Stimulated activated CD4-positive, alpha-beta T cell treated with anti-CD3 and anti-CD28 coated beads, Interleukin-12 subunit alpha, Interleukin-12 subunit beta, amount 100 ng/mL, for 4 hours (primary cell): ENCODE measurements around the gene ZFP57.

Source experiments
- DNase-seq: peaks from one replicate; pipeline ENCODE4 v3.0.0-alpha.2; 2020

ZFP57 gene

GRCh38 chr6:29652198-29652584, 28.8 kb downstream of the ZFP57 start:
- DNase-seq: no peak

GRCh38 chr6:29651413-29652197, 29.3 kb downstream of the ZFP57 start:
- no peak for DNase-seq

DNA sequence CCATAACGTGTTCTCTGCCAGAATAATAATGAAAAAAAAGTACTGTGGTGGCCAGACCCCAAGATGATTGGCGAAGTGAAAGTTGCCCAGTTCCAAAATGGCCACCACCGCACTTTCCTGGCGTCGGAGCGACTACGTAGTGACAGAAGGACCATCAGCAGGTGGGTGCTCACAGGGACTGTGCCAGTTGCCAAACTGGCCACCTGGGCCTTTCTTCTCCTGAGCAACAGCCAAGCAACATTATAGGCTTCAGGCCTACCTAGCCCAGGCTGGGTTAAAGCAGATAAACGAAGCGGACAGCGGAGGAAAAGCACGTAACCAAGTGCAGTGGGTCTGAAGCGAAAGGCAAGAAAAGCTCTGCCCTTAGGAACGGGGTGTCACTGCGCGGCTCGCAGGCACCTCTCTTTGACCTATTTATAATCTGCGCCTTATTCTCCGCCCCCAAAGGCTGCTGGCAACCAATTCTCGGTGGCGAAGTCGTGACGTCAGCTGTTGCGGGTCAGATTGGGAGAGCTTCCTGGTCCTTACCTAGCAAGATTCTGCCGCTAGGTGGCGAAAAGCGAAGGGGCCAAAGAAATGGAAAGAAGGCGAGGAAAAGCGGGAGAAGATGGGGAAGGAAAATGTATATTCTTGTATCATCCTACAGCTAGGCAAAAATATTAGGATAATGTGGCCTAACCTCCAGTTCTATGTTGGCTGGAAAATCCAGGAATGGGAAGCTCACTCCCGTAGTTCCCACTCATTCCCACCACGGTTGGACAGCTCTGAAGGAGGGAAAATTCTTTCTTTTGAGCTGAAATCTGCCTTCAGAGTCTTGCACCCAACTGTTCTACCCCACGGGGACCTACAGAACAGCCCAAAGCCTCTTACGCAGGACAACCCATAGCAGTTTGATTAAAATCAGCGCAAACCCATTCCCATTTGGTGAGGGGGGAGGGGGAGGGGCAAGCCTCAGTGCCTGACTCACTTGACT, 31.0 kb downstream of the ZFP57 start:
- DNase-seq: peak; percentile 97

DNA sequence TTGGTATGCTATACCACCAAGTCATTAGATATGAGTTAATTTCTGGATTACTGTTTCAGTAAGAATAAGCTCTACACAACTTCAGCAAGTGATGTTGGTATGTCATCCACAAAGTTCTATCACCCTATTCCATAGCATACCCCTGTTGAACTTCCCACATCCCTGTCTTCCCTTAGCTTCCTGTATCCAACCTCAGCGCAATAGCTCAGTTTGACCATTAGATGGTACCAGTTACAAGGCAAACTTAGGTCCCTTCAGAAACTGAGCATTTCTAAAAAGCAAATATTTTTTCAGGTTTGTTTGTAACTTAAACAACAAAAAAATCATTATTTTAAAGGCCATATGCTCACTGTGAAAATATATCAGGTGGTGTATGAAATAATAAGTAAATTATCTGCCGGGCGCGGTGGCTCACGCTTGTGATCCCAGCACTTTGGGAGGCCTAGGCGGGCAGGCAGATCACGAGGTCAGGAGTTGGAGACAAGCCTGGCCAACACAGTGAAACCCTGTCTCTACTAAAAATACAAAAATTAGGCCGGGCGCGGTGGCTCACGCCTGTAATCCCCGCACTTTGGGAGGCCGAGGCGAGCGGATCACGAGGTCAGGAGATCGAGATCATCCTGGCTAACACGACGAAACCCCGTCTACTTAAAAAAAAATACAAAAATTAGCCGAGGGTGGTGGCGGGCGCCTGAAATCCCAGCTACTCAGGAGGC, 32.9 kb downstream of the ZFP57 start:
- DNase-seq: no peak

DNA sequence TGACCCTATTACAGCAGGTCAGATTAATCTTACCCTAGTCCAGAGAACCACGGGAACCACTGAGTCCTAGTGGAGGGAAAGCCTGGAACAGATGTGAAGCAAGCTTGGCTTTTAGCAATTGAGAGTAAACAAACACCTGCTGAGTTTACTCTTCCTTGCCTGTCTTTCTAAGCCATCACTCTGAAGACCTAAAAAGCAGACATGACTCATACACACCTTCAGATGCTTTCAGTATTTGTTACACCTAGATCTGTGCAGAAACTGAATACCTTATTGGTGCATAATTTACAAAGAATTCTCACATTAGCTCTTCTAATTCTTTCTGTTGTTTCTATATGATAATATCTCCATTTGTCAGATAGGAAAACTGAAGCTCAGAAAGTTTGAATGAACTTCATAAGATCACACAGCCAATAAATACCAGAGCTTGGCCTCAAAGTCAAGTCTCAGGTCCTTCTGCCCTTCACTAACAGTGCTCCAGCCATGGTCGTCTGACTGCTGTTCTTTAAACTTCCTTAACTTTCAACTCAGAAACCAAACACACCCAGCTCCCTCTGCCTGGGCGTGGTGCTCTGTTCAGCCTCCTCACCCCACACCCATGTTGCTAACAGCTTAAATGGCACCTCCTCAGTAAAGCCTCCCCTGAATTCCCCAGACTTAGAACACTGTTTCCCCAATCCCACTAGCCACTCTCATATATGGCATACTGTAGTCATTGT, 39.4 kb downstream of the ZFP57 start:
- no peak for DNase-seq

- no peak for DNase-seq
Measured at GRCh38 chr6:29637247-29637646, 43.7 kb downstream of the ZFP57 start.

DNA sequence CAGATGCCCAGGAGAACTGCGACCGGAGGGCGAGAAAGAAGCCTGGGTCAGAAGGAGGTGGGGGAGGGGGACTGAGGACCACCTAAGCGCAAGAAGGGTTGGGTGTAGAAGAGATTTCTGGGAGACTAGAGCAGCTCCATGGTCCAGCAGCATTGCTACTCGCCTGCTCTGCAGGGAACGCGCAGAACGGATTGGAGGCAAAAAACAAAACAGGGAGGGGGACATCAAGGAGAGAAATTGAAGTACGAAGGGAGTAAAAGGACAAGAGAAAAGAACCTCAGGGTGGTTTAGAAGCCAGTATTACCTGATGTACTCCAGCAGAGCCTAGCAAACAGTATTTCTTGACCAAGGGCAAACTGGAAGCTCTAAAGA, 47.4 kb downstream of the ZFP57 start:
- DNase-seq: no peak

DNA sequence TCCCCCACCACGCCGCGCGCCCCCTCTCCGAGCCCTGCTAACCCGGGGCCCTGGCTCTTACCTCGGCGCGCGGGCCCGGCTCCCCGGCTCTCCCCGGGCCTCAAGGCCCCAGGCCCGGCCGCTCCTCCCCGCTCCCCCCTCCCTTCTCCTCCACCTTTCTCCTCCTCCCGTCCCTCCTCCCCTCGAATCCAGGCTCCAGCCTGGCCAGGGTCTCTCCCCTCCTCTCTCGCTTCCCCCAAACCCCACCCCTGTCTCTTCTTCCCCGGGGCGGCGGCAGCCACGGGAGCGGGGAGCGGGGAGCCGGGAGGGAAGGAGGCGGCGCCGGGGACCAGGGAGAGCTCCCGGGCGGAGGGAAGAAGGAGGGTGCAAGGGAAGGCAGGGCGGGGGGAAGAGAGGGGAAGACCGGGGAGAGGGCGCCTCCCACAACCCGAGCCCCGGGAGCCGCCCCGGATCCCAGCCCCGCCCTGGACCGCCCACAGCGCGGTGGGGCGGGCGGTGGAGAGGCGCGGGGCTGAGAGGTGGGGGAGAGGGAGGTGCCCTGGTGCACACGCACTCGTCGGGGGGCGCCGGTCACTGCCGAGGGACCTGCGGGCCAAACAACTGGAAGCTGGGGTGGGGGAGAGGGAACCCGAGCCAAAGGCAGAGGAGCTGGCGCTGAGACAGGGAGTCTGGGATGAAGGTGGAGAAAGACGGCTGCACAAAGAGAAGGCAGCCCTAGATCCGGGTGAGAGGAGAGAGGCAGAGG, 48.0 kb downstream of the ZFP57 start, which contains the start of gene GABBR1:
TSS of gene GABBR1 (minus strand) at position 395 of the 745 bp plus-strand sequence. CDS start 798 bp downstream, outside the sequence.
- peak; percentile 73 for DNase-seq

GRCh38 chr6:29631860-29632731, 48.9 kb downstream of the ZFP57 start:
- DNase-seq: peak; percentile 52

DNA sequence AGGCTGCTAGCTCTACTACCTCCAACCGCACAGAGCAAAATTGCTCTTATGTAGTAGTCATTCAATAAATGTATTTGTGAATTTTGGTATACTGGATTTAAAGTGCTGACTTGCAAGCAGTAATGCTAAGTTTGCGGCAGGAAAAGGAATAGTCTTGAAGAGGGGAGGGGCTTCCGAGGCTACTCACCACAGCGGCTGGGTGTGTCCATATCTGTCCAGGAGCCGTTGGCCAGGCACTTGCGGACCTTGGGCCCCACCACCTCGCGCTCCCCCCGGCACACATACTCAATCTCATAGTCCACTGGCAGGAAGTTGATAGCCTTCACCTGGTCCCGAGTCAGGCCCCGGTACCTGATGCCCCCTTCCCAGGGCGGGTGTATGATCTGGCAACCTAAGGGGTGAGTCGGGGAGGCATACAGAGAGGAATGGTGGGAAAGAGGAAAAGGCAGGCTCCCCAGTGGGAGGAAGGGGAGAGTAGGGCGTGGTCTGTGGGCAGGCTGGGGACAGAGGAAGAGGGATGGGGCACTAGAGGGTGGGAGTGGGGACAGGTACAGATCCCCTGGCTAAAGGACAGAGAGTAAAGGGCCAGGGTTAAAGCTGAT, 49.6 kb downstream of the ZFP57 start:
- no peak for DNase-seq

DNA sequence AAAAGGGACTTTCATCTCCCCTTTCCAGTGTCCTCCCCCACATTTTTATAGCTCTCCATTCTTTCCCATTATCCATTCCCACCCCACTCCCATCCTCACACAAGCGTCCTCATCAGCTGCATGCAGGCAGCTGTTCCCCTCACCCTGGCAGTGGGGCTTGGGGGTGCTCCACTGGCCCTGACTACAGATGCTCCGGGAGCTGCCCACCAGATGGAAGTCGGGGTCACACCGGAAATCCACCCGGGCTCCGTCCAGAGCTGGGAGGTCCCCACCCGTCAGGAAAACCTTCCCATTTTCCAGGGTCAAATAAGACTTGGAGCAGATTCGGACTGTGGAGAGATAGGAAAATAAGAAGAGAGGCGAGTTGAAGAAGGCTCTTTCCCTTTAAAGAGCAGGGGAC, 50.6 kb downstream of the ZFP57 start:
- no peak for DNase-seq

DNA sequence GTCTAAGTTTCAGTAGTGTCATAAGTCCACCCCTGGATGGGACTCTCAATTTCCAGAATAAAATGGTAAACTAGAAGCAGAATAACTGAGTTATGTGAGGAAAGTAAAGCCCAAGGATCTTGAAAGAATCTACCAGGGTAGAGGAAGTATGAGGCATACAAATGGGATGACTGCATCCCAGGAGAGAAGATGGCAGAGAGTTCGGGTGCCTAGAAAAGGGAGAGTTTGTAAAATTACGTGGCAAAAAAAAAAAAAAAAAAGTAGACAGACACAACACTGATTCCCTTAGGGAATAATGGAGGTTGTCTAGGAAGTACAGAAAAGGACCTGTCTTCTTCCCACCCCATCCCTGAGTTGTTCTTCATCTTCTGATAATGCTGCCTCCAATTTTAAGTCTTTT, 51.4 kb downstream of the ZFP57 start:
- no peak for DNase-seq

GRCh38 chr6:29628419-29629281, 52.3 kb downstream of the ZFP57 start:
- DNase-seq: peak; percentile 64

GRCh38 chr6:29627755-29628418, 53.1 kb downstream of the ZFP57 start:
- DNase-seq: peak; percentile 58

- no peak for DNase-seq
Measured at GRCh38 chr6:29626948-29627754, 53.8 kb downstream of the ZFP57 start.

DNA sequence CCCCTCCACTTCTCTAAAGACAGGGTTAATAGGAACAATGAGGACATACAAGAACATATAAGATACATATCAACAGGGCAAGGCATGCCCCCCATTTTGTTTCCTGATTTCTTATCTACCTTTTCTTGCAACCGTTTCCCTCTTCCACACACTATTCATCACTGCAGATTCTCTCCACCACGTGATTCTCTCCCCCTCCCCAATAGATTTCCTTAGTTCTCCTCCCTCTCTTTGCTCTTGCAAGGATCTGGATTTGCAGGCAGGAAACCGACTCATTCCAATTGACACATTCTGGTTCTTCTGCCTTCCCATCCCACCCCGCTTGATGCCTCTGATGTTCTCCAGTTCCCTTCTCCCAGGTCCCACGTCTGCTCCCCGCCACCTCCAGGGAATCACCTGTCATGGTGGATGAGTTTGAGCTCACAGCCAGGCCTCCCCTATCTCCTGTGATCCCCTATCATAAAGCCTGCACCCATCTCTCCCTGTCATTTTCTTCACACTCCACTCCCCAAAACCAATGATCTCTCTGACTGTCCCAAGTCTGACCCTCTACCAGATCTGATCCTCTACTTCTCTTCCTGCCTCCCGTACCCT, 55.5 kb downstream of the ZFP57 start:
- no peak for DNase-seq

DNA sequence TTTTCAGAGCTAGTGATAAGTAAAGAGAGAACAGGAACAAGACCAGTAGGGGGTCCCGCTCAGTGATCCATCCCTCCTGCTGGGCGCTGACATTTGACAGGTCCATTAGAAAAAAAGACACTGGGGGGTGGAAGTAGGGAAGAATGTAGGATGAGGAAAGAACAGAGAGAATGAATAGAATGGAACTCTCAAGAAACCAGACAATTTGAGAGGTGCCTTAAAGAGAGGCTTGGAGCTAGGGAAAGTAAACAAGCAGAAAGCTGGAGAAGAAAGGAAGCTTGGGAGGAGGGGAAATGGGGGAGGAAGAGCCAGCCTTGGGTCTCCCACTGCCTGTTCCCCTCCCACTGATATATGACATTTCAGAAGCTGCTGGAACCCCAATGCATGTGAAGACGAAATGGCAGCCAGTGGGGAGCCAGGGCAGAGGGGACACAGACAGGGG, 56.4 kb downstream of the ZFP57 start:
- no peak for DNase-seq
